ENCODE results near the gene ANKRD65.
"Not testable (repeated sequence)": the region's sequence is repeated elsewhere in the genome, so short reads cannot be mapped to it uniquely, and the experiment has no call there.

Gene ANKRD65

GRCh38 chr1:1430114-1430982 lies 9.3 kb upstream of the ANKRD65 start:
- peak; percentile 8 for DNase-seq

GRCh38 chr1:1429671-1430073 lies 8.6 kb upstream of the ANKRD65 start:
- no peak for DNase-seq

GRCh38 chr1:1428967-1429366 lies 7.9 kb upstream of the ANKRD65 start:
- not testable (repeated sequence) for DNase-seq

- no peak for DNase-seq
Measured at GRCh38 chr1:1428174-1428573, 7.1 kb upstream of the ANKRD65 start.

- DNase-seq = no peak
Measured at GRCh38 chr1:1427820-1428148, 6.7 kb upstream of the ANKRD65 start.

- no peak for DNase-seq
Measured at GRCh38 chr1:1427106-1427819, 6.2 kb upstream of the ANKRD65 start.

- DNase-seq = no peak
Measured at GRCh38 chr1:1426496-1427105, 5.5 kb upstream of the ANKRD65 start.

GRCh38 chr1:1425753-1426495 lies 4.8 kb upstream of the ANKRD65 start:
- DNase-seq = no peak

- no peak for DNase-seq
Measured at GRCh38 chr1:1425426-1425752, 4.3 kb upstream of the ANKRD65 start.

GRCh38 chr1:1424707-1425106 lies 3.6 kb upstream of the ANKRD65 start:
- no peak for DNase-seq

- DNase-seq = no peak
Measured at GRCh38 chr1:1423245-1423597, 2.1 kb upstream of the ANKRD65 start.

- no peak for DNase-seq
Measured at GRCh38 chr1:1422465-1423244, 1.6 kb upstream of the ANKRD65 start.

GRCh38 chr1:1421907-1422464 lies 910 bp upstream of the ANKRD65 start:
- DNase-seq = no peak

GRCh38 chr1:1420654-1421141 lies 378 bp downstream of the ANKRD65 start:
- DNase-seq = no peak

- no peak for DNase-seq
Measured at GRCh38 chr1:1419813-1420653, 1.0 kb downstream of the ANKRD65 start.

- no peak for DNase-seq
Measured at GRCh38 chr1:1419363-1419812, 1.7 kb downstream of the ANKRD65 start.

- no peak for DNase-seq
Measured at GRCh38 chr1:1418464-1419362, 2.4 kb downstream of the ANKRD65 start.

GRCh38 chr1:1417825-1418463 lies 3.1 kb downstream of the ANKRD65 start:
- not testable (repeated sequence) for DNase-seq

GRCh38 chr1:1417396-1417795 lies 3.7 kb downstream of the ANKRD65 start:
- not testable (repeated sequence) for DNase-seq

Data from NCI-H2029 treated with DMSO at 0.1 percent for 48 hours (cell line).